GM18505 (cell line): Measurements from ENCODE around the gene PRKAR1A.
"Not testable (repeated sequence)": the region's sequence is repeated elsewhere in the genome, so short reads cannot be mapped to it uniquely, and the experiment has no call there.

Source experiments
- ATAC-seq: cut with Tn5 transposase; IDR thresholded peaks from one replicate; pipeline ENCODE4 v1.9.1; 2021; ENCODE audit not compliant: unreplicated experiment
- POLR2A ChIP-seq: IDR thresholded peaks from 4 replicates; pipeline ENCODE4 v1.6.1; 2011; ENCODE audit warnings: borderline replicate concordance; ENCODE audit not compliant: insufficient read depth, insufficient read length; ENCODE audit errors: extremely low read depth

The PRKAR1A gene

GRCh38 chr17:68498479-68499326 lies 13.5 kb upstream of the PRKAR1A start:
- peak; percentile 41 for ATAC-seq
- TF ChIP-seq POLR2A = peak; percentile 27

- no peak for ATAC-seq
- no peak for TF ChIP-seq POLR2A
Measured at GRCh38 chr17:68499587-68499986, 12.6 kb upstream of the PRKAR1A start.

- ATAC-seq = no peak
- no peak for TF ChIP-seq POLR2A
Measured at GRCh38 chr17:68501074-68501473, 11.2 kb upstream of the PRKAR1A start.

GRCh38 chr17:68505951-68506350 lies 6.3 kb upstream of the PRKAR1A start:
- no peak for ATAC-seq
- TF ChIP-seq POLR2A = no peak

- no peak for ATAC-seq
- no peak for TF ChIP-seq POLR2A
Measured at GRCh38 chr17:68507576-68507975, 4.7 kb upstream of the PRKAR1A start.

GRCh38 chr17:68509141-68510057 lies 2.8 kb upstream of the PRKAR1A start:
- no peak for TF ChIP-seq POLR2A
- no peak for ATAC-seq

GRCh38 chr17:68511254-68511670 lies 968 bp upstream of the PRKAR1A start:
- TF ChIP-seq POLR2A = no peak

GRCh38 chr17:68511671-68512246 lies 471 bp upstream of the PRKAR1A start:
- ATAC-seq = peak; percentile 52

More at GRCh38 chr17:68511254-68511670, 968 bp upstream of the PRKAR1A start:
- no peak for ATAC-seq

GRCh38 chr17:68512960-68513474 lies 787 bp downstream of the PRKAR1A start:
- TF ChIP-seq POLR2A = no peak
- ATAC-seq = no peak

More at GRCh38 chr17:68511671-68512246, 471 bp upstream of the PRKAR1A start:
- TF ChIP-seq POLR2A = no peak

GRCh38 chr17:68513932-68514331 lies 1.7 kb downstream of the PRKAR1A start:
- ATAC-seq = no peak
- no peak for TF ChIP-seq POLR2A

GRCh38 chr17:68514831-68515635 lies 2.8 kb downstream of the PRKAR1A start:
- TF ChIP-seq POLR2A = no peak
- ATAC-seq = no peak

GRCh38 chr17:68516732-68517131 lies 4.5 kb downstream of the PRKAR1A start:
- TF ChIP-seq POLR2A = no peak
- no peak for ATAC-seq

- ATAC-seq = not testable (repeated sequence)
Measured at GRCh38 chr17:68517605-68518004, 5.4 kb downstream of the PRKAR1A start.
